ENCODE results near the gene SYNDIG1.

GRCh38 chr20:24590178-24590982, 121.0 kb downstream of the SYNDIG1 start:
- TF ChIP-seq, protein P1, sequence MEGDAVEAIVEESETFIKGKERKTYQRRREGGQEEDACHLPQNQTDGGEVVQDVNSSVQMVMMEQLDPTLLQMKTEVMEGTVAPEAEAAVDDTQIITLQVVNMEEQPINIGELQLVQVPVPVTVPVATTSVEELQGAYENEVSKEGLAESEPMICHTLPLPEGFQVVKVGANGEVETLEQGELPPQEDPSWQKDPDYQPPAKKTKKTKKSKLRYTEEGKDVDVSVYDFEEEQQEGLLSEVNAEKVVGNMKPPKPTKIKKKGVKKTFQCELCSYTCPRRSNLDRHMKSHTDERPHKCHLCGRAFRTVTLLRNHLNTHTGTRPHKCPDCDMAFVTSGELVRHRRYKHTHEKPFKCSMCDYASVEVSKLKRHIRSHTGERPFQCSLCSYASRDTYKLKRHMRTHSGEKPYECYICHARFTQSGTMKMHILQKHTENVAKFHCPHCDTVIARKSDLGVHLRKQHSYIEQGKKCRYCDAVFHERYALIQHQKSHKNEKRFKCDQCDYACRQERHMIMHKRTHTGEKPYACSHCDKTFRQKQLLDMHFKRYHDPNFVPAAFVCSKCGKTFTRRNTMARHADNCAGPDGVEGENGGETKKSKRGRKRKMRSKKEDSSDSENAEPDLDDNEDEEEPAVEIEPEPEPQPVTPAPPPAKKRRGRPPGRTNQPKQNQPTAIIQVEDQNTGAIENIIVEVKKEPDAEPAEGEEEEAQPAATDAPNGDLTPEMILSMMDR (IDR thresholded peaks at IDR 0.05), result no peak
- TF ChIP-seq POLR2A (IDR thresholded peaks at IDR 0.05), result no peak
